C4-2B (cell line): Measurements from ENCODE around the gene ZNF682.
A peak's percentile ranks its signal among the peaks of the same experiment; 100 is the strongest.
"Not testable (repeated sequence)": the region's sequence is repeated elsewhere in the genome, so short reads cannot be mapped to it uniquely, and the experiment has no call there.

Experiments used
- H3K27ac ChIP-seq: fragments of 450-650 bp; 2 replicates; pipeline ENCODE4 v1.5.1; 2017
- ZFX ChIP-seq: fragments of 450-650 bp; IDR thresholded peaks from 2 replicates; pipeline ENCODE4 v1.6.1; 2017
- TF ChIP-seq, protein P1 (sequence below): fragments of 450-650 bp; conservative IDR thresholded peaks from 2 replicates; pipeline ENCODE4 v1.5.1; 2017; ENCODE audit warnings: mild to moderate bottlenecking

The ZNF682 gene

DNA sequence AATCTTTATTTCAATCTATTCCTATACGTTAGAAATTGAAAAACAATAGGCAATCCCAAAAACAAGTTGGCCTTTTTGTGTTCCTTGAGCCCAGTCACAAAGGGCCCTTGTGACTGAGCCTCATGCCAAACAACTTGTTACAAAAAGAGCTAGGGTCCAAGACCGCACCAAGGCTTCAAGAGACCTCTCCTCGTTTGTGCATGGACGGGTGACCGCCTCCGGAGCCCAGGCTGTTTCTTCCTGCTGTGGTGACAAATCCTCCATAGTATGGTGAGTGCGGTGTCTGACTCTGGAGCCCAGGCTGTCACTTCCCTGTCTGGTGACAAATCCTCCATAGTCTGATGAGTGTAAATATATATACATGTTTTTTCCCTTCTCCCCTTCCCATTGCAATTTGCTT lies 74.9 kb downstream of the ZNF682 start:
- no peak overlapping the region for H3K27ac ChIP-seq
- TF ChIP-seq ZFX, result no peak
- TF ChIP-seq, protein P1, sequence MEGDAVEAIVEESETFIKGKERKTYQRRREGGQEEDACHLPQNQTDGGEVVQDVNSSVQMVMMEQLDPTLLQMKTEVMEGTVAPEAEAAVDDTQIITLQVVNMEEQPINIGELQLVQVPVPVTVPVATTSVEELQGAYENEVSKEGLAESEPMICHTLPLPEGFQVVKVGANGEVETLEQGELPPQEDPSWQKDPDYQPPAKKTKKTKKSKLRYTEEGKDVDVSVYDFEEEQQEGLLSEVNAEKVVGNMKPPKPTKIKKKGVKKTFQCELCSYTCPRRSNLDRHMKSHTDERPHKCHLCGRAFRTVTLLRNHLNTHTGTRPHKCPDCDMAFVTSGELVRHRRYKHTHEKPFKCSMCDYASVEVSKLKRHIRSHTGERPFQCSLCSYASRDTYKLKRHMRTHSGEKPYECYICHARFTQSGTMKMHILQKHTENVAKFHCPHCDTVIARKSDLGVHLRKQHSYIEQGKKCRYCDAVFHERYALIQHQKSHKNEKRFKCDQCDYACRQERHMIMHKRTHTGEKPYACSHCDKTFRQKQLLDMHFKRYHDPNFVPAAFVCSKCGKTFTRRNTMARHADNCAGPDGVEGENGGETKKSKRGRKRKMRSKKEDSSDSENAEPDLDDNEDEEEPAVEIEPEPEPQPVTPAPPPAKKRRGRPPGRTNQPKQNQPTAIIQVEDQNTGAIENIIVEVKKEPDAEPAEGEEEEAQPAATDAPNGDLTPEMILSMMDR, result no peak

DNA sequence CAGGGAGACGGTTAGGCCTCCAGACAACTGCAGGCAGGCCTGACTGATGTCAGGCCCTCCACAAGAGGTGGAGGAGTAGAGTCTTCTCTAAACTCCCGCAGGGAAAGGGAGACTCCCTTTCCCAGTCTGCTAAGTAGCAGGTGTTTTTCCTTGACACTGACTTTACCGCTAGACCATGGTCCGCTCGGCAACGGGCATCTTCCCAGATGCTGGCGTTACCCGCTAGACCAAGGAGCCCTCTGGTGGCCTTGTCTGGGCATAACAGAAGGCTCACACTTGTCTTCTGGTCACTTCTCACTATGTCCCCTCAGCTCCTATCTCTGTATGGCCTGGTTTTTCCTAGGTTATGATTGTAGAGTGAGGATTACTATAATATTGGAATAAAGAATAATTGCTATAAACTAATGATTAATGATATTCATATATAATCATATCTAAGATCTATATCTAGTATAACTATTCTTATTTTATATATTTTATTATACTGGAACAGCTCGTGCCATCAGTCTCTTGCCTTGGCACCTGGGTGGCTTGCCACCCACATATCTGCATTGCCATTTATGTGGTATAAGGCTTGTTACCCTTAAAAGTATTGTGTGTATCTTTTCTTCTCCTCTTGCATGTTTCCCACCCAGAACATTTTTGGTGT lies 80.0 kb downstream of the ZNF682 start:
- H3K27ac ChIP-seq, result not testable (repeated sequence)
- TF ChIP-seq, protein P1, result peak; percentile 84

DNA sequence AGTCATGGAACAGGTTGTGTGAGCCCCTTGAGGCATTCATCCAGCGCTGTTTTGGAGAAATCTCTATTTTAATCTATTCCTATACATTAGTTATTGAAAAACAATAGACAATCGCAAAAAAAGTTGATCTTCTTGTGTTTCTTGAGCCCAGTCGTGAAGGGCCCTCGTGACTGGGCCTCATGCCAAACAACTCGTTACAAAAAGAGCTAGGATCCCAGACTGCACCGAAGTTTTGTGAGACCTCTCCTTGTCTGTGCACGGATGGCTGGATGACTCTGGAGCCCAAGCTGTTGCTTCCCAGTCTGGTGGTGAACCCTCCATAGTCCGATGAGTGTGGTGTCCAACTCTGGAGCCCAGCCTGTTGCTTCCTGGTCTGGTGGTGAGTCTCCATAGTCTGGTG lies 81.5 kb downstream of the ZNF682 start:
- H3K27ac ChIP-seq, result not testable (repeated sequence)

DNA sequence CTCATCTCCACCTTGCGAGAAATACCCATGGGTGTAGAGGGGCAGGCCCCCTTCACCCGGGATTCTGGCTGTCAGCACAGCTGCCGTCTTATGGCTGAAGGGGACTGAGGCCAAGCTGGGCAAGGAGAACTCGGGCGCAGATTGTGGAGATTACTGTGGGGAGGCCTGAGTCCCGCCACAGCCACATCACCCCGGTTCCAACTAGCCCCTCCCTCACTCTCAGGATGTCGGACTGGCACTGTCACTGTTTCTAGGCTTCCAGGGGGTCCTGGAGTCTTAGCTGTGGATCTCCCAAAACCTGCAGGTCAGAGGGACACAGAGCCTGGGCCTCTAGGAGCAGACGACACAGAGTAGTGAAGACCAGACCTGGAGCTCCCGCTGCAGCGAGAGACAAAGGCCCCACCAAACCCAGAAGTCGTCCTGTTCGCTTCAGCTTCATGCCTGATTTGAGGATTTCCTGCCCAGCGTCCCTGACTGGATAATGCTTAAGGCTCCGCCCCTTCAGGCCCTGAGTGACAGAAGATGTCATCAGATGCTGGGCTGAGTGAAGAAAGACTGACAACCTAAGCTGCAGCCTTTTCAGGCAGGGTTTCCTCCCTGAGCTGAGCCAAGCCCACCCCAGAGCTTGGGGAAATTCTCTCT lies 82.8 kb downstream of the ZNF682 start:
- no peak for TF ChIP-seq ZFX
- TF ChIP-seq, protein P1, result no peak
- no peak overlapping the region for H3K27ac ChIP-seq

DNA sequence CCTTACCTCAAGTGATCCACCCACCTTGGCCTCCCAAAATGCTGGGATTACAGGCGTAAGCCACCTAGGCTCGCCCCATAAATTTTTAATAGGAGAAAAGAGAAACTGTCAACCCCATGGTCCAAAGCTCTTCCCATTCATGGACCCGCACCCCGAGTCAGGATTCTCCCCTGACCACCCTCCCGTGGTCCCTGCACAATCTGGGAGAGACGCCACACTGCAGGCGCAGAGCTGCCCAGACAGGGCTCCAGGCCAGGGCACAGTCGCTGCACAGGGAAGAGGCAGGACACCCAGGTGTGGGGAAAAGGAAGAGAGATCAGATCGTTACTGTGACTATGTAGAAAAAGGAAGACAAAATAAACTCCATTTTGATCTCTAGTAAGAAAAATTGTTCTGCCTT lies 84.1 kb downstream of the ZNF682 start:
- no peak overlapping the region for H3K27ac ChIP-seq
- TF ChIP-seq ZFX, result no peak
- TF ChIP-seq, protein P1, result no peak
